GM23338 (cell line): Measurements from ENCODE around the gene TEX54. TPM values are rescaled to one million over a fixed set of nuclear protein-coding genes. Genes with fewer than 3 reads are reported as not detected.

ENCODE experiments used
- ATAC-seq: fragments of 200-7000 bp; cut with Tn5 transposase; 3 replicates; pipeline ENCODE4 v1.9.1; 2020
- DNase-seq: peaks from one replicate; pipeline ENCODE4 v3.0.0-alpha.2; 2015; ENCODE audit warnings: low spot score
- H2AFZ ChIP-seq: fragments of 200-600 bp; sonication (generic); 2 replicates; pipeline ENCODE4 v1.8.0; 2016; ENCODE audit warnings: antibody characterized with exemption, mild to moderate bottlenecking, moderate library complexity
- H3F3A ChIP-seq: fragments of 200-600 bp; sonication (generic); replicated peaks from 2 replicates; pipeline ENCODE4 v1.8.0; 2017; ENCODE audit warnings: antibody characterized with exemption, mixed run types, low read depth
- H3K27ac ChIP-seq: fragments of 200-600 bp; sonication (generic); 2 replicates; pipeline ENCODE4 v1.6.1; 2016; ENCODE audit warnings: low read depth
- H3K27me3 ChIP-seq: fragments of 200-600 bp; sonication (generic); 2 replicates; pipeline ENCODE4 v1.8.0; 2016; ENCODE audit warnings: mild to moderate bottlenecking, mixed run types, moderate library complexity; ENCODE audit not compliant: insufficient read depth
- H3K36me3 ChIP-seq: fragments of 200-600 bp; sonication (generic); 2 replicates; pipeline ENCODE4 v1.8.0; 2016; ENCODE audit warnings: mild to moderate bottlenecking; ENCODE audit not compliant: insufficient read depth
- H3K4me1 ChIP-seq: fragments of 200-600 bp; sonication (generic); 2 replicates; pipeline ENCODE4 v1.8.0; 2016; ENCODE audit warnings: mild to moderate bottlenecking, moderate library complexity; ENCODE audit not compliant: insufficient read depth
- H3K4me2 ChIP-seq: fragments of 200-600 bp; sonication (generic); 2 replicates; pipeline ENCODE4 v1.7.1; 2017; ENCODE audit warnings: mixed run types
- H3K4me3 ChIP-seq: fragments of 200-600 bp; sonication (generic); 2 replicates; pipeline ENCODE4 v1.6.1; 2016; ENCODE audit warnings: mixed run types
- H3K79me2 ChIP-seq: fragments of 200-600 bp; sonication (generic); replicated peaks from 2 replicates; pipeline ENCODE4 v1.8.0; 2017; ENCODE audit warnings: mild to moderate bottlenecking; ENCODE audit not compliant: insufficient read depth
- H3K9me2 ChIP-seq: fragments of 200-600 bp; sonication (generic); 2 replicates; pipeline ENCODE4 v1.8.0; 2017; ENCODE audit not compliant: insufficient read depth
- H4K20me1 ChIP-seq: fragments of 200-600 bp; sonication (generic); replicated peaks from 2 replicates; pipeline ENCODE4 v1.8.0; 2017; ENCODE audit warnings: mild to moderate bottlenecking; ENCODE audit not compliant: insufficient read depth
- H3K27ac Mint-ChIP-seq: 2 replicates; pipeline ENCODE4 v1.8.0; 2020; ENCODE audit warnings: inconsistent platforms, mild to moderate bottlenecking, moderate library complexity, mixed read lengths
- H3K27me3 Mint-ChIP-seq: 3 replicates; pipeline ENCODE4 v1.8.0; 2022; ENCODE audit warnings: low read depth, mild to moderate bottlenecking, moderate library complexity, mixed read lengths, inconsistent platforms; ENCODE audit not compliant: insufficient read depth, poor library complexity
- H3K36me3 Mint-ChIP-seq: 3 replicates; pipeline ENCODE4 v1.8.0; 2021; ENCODE audit warnings: low read depth, mild to moderate bottlenecking, inconsistent platforms, moderate library complexity, mixed read lengths
- H3K4me1 Mint-ChIP-seq: 3 replicates; pipeline ENCODE4 v1.8.0; 2020; ENCODE audit warnings: mild to moderate bottlenecking, inconsistent platforms, mixed read lengths
- H3K4me3 Mint-ChIP-seq: 3 replicates; pipeline ENCODE4 v1.8.0; 2021; ENCODE audit warnings: moderate library complexity, mild to moderate bottlenecking, inconsistent platforms, mixed read lengths
- H3K9me3 Mint-ChIP-seq: 3 replicates; pipeline ENCODE4 v1.8.0; 2020; ENCODE audit warnings: moderate library complexity, mild to moderate bottlenecking, inconsistent platforms, mixed read lengths
- CREB1 ChIP-seq: fragments of 250-450 bp; sonication (Bioruptor Pico); IDR thresholded peaks from 2 replicates; pipeline ENCODE4 v1.5.0; 2020; ENCODE audit warnings: low read depth, mild to moderate bottlenecking, moderate library complexity
- EZH2 ChIP-seq: fragments of 200-600 bp; sonication (generic); IDR thresholded peaks from one replicate; pipeline ENCODE4 v1.8.0; 2017; ENCODE audit warnings: antibody characterized with exemption, mild to moderate bottlenecking, low read depth; ENCODE audit not compliant: unreplicated experiment
- EZH2phosphoT487 ChIP-seq: fragments of 200-600 bp; sonication (generic); IDR thresholded peaks from one replicate; pipeline ENCODE4 v1.8.1; 2018; ENCODE audit warnings: antibody characterized with exemption; ENCODE audit not compliant: unreplicated experiment
- JUNB ChIP-seq: IDR thresholded peaks from one replicate; pipeline ENCODE4 v1.6.1; 2016; ENCODE audit warnings: antibody characterized with exemption; ENCODE audit not compliant: unreplicated experiment
- NANOG ChIP-seq: IDR thresholded peaks from 2 replicates; pipeline ENCODE4 v1.6.1; 2016; ENCODE audit warnings: antibody characterized with exemption, borderline replicate concordance
- POLR2AphosphoS5 ChIP-seq: IDR thresholded peaks from 2 replicates; pipeline ENCODE4 v1.6.1; 2016; ENCODE audit warnings: antibody characterized with exemption, low read depth
- REST ChIP-seq: IDR thresholded peaks from one replicate; pipeline ENCODE4 v1.6.1; 2018; ENCODE audit warnings: antibody characterized with exemption; ENCODE audit not compliant: unreplicated experiment
- STAT1 ChIP-seq: IDR thresholded peaks from one replicate; pipeline ENCODE4 v1.6.1; 2016; ENCODE audit warnings: antibody characterized with exemption; ENCODE audit not compliant: unreplicated experiment
- ZNF114 ChIP-seq: fragments of 250-450 bp; sonication (Bioruptor Pico); IDR thresholded peaks from 2 replicates; pipeline ENCODE4 v1.5.0; 2020; ENCODE audit warnings: mild to moderate bottlenecking, moderate library complexity
- ZNF331 ChIP-seq: fragments of 250-450 bp; sonication (Bioruptor Pico); IDR thresholded peaks from 2 replicates; pipeline ENCODE4 v1.5.0; 2020; ENCODE audit warnings: low read depth, mild to moderate bottlenecking, moderate library complexity
- ZNF462 ChIP-seq: fragments of 250-450 bp; sonication (Bioruptor Pico); IDR thresholded peaks from 2 replicates; pipeline ENCODE4 v1.5.0; 2020; ENCODE audit warnings: mild to moderate bottlenecking, moderate library complexity
- polyA plus RNA-seq: library from polyadenylated mRNA; unstranded; fragments of >200 nt; fragmentation: Nextera tagmentation; extraction: Ambion mirVana; gene quantifications from 2 replicates; pipeline ENCODE4 v1.2.1, GENCODE V29; 2016
- total RNA-seq: library from RNA; depleted of rRNA; stranded (reverse); fragments of >200 nt; shearing (Covaris generic); gene quantifications from 2 replicates; pipeline ENCODE4 v1.2.3, GENCODE V29; 2014
- TF ChIP-seq, protein P1 (sequence below), 2 experiments: fragments of 200-600 bp in 1 of 2; sonication (generic) in 1 of 2; conservative IDR thresholded peaks; 2 replicates each; pipeline versions ENCODE4 v1.5.1 to v1.6.1; 2016 to 2017; ENCODE audit warnings: antibody characterized with exemption in 2 of 2, low read depth in 2 of 2, mild to moderate bottlenecking in 2 of 2, moderate library complexity in 1 of 2
- TF ChIP-seq, protein P2 (sequence below): IDR thresholded peaks from 2 replicates; pipeline ENCODE4 v1.6.1; 2016; ENCODE audit warnings: antibody characterized with exemption

Gene TEX54
- total and polyA plus RNA-seq, 2 experiments from 2014 or later, result 1.9 TPM; not detected in 1

DNA sequence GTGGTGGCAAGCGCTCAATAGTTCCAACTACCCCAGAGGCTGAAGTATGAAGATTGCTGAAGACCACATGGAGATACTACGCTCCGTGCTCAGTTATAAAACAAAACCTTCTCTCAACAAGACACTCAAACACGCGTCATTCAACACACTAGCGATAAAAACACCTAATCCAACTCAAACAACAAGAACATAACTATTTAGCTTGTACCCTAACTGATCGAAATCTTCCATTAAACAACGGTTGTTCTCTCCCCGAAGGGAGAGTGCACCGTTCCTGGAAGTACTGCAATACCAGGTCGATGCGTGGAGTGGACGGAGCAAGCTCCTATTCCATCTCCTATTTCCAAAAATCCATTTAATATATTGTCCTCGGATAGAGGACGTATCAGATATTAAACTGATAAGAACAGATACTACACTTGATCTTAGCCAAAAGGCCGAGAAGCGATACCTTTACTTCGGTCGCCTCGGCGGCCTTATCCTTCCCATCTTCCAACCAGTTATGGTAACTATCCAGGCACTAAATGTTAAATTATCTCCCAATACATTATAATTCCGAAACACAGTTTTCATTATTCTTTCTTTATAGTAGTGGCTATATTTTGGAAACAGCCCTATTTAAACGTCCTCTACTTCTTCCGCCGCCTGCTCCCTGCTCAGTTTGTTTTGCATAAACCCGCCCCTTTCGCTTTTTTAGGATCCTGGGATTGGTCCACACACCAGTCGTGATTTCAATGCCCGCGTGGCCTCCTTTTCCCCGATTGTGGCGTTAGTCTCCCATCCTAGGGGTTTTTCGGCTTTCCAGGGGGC, 8.9 kb upstream of the TEX54 start:
- Mint-ChIP-seq H3K4me3 (no peak overlapping the region), H3K36me3 (peaks cover 20% of the 10 kb centered on the region), H3K9me3 (peaks cover 6% of the 10 kb centered on the region), H3K4me1 (peaks cover 18% of the 10 kb centered on the region), H3K27me3 (peaks cover 19% of the 10 kb centered on the region), H3K27ac (no peak overlapping the region)
- peak; percentile 59 for TF ChIP-seq JUNB
- TF ChIP-seq, protein P1, sequence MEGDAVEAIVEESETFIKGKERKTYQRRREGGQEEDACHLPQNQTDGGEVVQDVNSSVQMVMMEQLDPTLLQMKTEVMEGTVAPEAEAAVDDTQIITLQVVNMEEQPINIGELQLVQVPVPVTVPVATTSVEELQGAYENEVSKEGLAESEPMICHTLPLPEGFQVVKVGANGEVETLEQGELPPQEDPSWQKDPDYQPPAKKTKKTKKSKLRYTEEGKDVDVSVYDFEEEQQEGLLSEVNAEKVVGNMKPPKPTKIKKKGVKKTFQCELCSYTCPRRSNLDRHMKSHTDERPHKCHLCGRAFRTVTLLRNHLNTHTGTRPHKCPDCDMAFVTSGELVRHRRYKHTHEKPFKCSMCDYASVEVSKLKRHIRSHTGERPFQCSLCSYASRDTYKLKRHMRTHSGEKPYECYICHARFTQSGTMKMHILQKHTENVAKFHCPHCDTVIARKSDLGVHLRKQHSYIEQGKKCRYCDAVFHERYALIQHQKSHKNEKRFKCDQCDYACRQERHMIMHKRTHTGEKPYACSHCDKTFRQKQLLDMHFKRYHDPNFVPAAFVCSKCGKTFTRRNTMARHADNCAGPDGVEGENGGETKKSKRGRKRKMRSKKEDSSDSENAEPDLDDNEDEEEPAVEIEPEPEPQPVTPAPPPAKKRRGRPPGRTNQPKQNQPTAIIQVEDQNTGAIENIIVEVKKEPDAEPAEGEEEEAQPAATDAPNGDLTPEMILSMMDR (conservative IDR thresholded peaks at IDR 0.05; ENCODE audit: low read depth in 2 of 2), result 0 out of 4 replicates have a peak, but pooled peaks of 1 of the 2 experiments have one; percentile 6
- TF ChIP-seq STAT1, result no peak
- 0 out of 2 replicates have a peak, but pooled peaks have one; percentile 9 for TF ChIP-seq NANOG
- TF ChIP-seq, protein P2, sequence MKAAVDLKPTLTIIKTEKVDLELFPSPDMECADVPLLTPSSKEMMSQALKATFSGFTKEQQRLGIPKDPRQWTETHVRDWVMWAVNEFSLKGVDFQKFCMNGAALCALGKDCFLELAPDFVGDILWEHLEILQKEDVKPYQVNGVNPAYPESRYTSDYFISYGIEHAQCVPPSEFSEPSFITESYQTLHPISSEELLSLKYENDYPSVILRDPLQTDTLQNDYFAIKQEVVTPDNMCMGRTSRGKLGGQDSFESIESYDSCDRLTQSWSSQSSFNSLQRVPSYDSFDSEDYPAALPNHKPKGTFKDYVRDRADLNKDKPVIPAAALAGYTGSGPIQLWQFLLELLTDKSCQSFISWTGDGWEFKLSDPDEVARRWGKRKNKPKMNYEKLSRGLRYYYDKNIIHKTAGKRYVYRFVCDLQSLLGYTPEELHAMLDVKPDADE, result peak; percentile 98
- peak; percentile 98 for TF ChIP-seq ZNF462 (CRISPR knock-in tag)
- TF ChIP-seq CREB1 (CRISPR knock-in tag), result peak; percentile 86
- TF ChIP-seq EZH2, result no peak
- TF ChIP-seq ZNF114 (CRISPR knock-in tag), result peak; percentile 65
- peak; percentile 100 for TF ChIP-seq POLR2AphosphoS5
- no peak for TF ChIP-seq EZH2phosphoT487
- peak; percentile 49 for TF ChIP-seq ZNF331 (CRISPR knock-in tag)
- TF ChIP-seq REST, result no peak
- H4K20me1 ChIP-seq, result 0 out of 2 replicates have a peak, but pooled peaks cover 4% of the 10 kb centered on the region
- peak; percentile 70 for ATAC-seq
- H3K4me2 ChIP-seq, result peak overlapping the region; percentile 82
- no peaks in the 10 kb centered on the region for H3K27me3 ChIP-seq
- peaks cover 1% of the 10 kb centered on the region for H3K36me3 ChIP-seq
- H3K9me2 ChIP-seq, result no peaks in the 10 kb centered on the region
- no peak overlapping the region for H2AFZ ChIP-seq
- peak; percentile 98 for DNase-seq
- peak overlapping the region; percentile 64 for H3K4me3 ChIP-seq
- H3F3A ChIP-seq, result peaks cover 24% of the 10 kb centered on the region; the same call in 1 of the 2 replicates
- H3K79me2 ChIP-seq, result peaks cover 27% of the 10 kb centered on the region
- H3K27ac ChIP-seq, result peak overlapping the region; percentile 98
- H3K4me1 ChIP-seq, result peaks cover 10% of the 10 kb centered on the region
